GM18502 (cell line): Measurements from ENCODE around the gene TCEA2.

Source experiments
- ATAC-seq: cut with Tn5 transposase; IDR thresholded peaks from one replicate; pipeline ENCODE4 v1.9.1; 2021; ENCODE audit warnings: mild to moderate bottlenecking; ENCODE audit not compliant: unreplicated experiment, poor library complexity

The TCEA2 gene

GRCh38 chr20:64062596-64063388, at the start of gene TCEA2:
Gene TCEA2, plus strand, starts transcription at chr20:64063198. Its CDS starts 115 bp downstream, at chr20:64063313.
- peak; percentile 77 for ATAC-seq

- ATAC-seq = no peak
These were observed 47.4 kb upstream of the TCEA2 start for GRCh38 chr20:64015635-64016034.

- no peak for ATAC-seq
These were observed 41.6 kb upstream of the TCEA2 start for GRCh38 chr20:64021124-64021975.

DNA sequence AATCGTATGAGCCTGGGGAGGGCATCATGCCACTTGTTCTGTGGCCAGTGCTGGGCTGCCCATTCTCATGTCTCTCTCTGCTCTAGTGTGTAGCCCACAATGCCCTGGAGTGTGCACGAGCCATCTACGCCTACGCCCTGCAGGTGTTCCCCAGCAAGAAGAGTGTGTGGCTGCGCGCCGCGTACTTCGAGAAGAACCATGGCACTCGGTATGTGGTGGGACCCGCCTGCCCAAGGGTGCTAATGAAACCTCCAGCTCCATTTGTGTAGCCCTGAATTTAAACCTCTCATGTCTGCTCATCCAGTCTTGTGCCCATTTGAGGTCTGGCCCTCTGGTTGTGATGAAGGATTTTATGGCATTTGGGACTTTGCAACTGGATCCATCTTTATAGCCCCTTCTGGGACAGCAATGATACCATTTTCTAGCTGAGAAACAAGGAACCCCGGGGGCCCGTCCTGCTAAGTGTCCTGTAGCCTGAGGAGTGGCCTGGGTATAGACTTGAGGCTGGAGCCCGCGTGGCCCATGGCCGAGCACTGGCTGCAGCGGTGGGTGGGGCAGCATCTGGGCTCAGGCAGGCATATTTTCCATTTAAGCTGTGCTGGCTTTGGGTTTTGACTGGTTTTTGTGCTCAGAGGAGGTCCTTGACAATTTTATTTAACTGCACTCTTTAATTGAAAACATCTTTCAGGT, 40.2 kb upstream of the TCEA2 start:
- ATAC-seq = no peak

GRCh38 chr20:64023361-64024140, 39.4 kb upstream of the TCEA2 start:
- no peak for ATAC-seq

DNA sequence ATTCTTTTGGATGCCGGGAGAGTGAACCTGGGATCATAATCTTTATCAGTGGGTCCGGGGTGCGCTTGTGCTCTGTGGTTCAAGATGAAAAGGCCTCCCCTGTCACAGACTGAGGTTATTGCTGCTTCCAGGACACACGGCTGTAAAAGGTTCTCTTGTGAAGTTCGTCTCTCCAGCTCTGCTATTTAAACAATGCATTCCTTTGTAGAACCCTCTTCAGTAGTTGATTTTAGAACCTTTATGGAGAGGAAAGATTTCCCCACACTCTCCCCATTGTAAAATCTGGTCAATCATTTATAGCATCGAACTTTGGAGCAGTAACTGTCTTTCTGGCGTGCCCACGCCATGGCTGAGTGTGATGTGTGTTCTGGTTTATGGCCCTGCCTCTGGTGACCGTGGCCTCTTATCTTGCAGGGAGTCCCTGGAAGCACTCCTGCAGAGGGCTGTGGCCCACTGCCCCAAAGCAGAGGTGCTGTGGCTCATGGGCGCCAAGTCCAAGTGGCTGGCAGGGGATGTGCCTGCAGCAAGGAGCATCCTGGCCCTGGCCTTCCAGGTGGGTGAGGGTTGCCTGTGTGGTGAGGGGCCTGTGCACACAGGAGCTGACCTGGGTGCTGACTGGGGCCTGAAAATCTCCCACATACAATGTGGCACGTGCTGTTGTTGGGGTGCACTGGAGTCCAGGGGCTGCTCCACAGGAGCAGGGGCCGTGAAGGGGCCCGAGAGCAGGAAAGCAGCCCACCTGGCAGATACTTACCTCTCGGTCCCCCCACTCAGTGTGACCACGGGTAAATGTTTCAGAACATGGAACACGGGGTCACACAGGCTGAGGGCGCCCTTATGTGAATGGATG, 38.6 kb upstream of the TCEA2 start:
- no peak for ATAC-seq

GRCh38 chr20:64025101-64025825, 37.7 kb upstream of the TCEA2 start:
- ATAC-seq = no peak

GRCh38 chr20:64025826-64026412, 37.1 kb upstream of the TCEA2 start:
- no peak for ATAC-seq

DNA sequence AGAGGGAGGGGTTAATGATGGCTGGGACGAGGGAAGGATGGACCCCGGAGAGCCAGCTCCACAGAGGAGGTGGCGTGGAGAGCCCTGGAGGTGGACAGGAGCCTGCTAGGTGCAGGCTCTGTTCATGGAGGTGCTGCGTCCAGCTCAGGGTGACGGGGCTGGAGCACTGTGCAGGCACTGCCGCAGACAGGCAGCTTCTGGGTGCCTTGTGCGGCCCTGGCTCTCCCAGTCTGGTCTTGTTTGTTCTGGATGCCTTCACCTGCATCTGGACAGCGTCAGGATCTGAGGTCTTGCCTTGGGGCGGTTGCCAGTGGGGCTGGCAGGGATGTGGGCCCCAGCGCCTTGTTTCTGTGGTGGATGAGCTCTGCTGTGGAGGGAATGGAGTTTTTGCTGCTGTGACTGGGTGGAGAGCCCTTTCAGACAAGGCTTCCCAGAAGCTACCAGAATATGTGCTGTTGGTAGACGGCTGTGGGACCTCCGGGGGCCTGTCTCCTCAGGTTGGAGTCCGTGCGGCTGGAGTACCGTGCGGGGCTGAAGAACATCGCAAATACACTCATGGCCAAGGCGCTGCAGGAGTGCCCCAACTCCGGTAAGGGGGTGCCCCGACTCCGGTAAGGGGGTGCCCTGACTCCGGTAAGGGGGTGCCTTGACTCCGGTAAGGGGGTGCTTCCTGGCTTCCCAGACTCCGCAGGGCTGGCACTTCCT, 34.9 kb upstream of the TCEA2 start:
- no peak for ATAC-seq

DNA sequence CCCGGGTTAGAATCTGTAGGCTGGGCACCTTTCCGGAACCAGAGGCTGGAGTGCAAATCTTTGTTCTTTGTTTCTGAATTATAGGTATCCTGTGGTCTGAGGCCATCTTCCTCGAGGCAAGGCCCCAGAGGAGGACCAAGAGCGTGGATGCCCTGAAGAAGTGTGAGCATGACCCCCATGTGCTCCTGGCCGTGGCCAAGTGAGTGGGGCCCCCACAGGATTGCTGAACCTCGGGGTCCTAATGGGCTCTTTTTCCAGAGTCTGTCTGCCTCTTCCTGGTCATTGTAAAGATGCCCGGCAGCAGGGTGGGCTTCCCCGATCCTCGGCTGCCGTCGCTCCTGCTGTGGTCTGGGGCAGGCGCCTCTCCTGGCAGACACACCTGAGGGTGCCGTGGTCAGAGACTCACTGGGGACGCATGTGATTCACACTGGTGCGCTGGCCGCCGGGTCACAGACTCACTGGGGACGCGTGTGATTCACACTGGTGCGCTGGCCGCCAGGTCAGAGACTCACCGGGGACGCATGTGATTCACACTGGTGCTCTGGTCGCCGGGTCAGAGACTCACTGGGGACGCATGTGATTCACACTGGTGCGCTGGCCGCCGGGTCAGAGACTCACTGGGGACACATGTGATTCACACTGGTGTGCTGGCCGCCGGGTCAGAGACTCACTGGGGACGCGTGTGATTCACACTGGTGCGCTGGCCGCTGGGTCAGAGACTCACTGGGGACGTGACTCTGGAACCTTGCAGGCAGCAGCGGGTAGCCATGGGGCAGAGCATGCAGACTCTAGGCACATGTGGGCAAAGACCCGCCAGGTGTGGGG, 33.5 kb upstream of the TCEA2 start:
- ATAC-seq = no peak

DNA sequence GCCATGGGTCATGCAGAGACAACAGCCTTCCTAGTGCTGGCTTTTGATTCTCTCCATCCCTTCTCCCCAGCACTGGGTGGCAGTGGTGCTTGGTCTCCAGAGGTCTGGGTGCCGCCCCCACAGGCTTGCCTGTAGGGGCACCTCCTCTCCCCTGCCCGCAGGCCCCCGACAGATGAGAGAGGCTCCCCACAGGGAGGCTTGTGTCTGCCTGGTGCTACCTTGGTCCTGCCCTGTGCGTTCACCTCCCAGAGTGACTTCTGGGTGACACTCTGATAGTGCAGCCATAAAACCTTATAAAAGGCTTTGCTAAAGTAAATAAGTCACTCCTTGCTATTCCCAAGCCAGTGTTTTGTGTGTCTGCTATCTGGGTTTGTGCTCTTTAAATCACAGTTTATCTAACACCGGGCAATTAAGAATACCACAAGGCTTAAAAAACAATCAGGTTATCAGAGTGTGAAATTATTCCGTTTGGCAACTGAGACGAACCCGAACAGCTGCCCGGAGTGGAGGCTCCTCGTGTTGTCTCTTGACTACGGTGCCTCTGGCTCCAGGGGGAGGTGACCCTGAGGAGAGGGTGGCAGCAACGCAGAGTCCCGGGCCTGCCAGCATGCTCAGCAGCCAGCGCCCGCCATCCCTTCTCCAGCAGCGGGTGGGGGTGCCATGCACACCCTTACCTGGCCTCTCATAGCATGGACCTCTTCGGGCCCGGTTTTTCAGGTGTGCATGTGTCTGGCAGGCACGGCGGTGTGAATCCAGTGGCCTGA, 32.4 kb upstream of the TCEA2 start:
- no peak for ATAC-seq

DNA sequence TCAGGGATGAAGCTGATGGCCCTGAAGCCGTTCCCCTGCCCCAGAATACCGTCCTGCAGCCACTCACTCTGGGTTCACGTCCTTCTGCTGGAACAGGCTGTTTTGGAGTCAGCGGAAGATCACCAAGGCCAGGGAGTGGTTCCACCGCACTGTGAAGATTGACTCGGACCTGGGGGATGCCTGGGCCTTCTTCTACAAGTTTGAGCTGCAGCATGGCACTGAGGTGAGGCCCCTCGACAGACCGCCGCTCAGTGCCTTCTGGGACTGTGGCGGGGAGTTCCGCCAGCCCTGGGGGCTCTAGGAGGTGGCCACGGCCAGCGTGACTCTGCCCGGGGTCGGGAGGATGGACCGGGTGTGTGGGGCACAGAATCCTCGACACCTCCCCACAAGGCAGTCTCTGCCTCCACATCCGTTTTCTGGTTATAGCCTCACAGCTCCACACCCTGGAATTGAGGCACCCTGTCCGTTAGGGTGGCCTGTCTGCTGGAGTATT, 31.1 kb upstream of the TCEA2 start:
- no peak for ATAC-seq

DNA sequence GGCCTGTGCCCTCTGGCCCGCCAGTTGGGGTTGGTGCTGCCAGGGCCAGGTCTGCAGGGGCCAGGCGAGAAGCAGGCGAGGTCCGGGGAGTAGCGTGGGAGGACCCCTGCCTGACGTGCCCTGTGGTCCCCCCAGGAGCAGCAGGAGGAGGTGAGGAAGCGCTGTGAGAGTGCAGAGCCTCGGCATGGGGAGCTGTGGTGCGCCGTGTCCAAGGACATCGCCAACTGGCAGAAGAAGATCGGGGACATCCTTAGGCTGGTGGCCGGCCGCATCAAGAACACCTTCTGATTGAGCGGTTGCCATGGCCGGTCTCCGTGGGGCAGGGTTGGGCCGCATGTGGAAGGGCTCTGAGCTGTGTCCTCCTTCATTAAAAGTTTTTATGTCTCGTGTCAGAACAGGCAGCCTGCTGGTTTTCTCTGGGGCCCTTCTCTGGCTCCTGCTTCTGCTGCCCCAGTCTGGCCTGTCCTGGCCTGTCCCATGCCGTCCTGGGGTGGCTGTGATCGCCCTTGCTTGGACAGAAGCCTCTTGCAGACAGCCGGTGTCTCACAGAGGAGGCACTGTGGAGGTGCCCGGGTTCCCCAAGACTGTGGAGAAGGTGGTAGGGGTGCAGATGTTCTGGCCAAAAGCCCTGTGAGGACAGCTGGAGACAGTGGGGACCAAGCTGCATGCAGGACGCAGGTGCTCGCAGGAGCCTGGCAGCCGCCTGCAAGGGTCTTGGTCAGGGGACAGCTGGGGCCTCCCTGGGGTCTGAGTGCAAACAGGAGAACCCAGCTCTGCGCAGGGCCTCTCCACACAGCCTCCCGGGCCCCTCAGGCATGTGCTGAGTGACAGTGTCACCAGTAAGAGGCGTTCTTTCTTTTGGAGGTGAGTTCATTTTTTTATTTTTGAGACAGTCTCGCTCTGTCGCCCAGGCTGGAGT, 30.0 kb upstream of the TCEA2 start:
- ATAC-seq = no peak

DNA sequence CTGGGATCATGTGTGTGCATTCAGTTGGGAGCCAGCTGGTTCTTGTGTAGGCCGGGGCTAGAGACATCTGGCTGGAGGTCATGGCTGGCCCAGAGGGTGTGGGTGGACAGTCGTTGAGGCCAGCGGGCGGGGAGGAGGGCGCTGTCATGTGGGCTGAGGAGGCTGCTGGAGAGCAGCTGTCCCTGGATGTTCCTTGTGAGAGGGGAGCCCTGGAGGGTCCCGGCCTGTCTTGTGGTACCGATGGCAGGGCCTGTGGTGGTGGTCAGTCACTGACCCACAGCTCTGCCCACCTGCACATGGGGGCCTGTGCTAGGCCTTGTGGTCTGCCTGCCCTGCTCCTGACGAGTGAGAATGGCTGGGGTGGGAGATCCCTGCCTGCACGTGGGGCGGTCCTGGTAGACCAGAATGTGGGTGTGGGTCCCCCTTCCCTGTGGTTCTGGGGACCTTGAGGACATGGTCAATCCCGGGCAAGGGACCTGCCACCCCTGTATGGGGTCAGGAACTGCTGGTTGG, 29.0 kb upstream of the TCEA2 start:
- no peak for ATAC-seq
